ENCODE results near the gene ABCD2.
"Not testable (repeated sequence)": the region's sequence is repeated elsewhere in the genome, so short reads cannot be mapped to it uniquely, and the experiment has no call there.

ABCD2 gene

GRCh38 chr12:39613525-39613924 lies 6.1 kb downstream of the ABCD2 start:
- in situ Hi-C loops (cut with HindIII; ENCODE audit: low sequenced_read_pairs), result no loop called here

- in situ Hi-C loops (cut with HindIII; ENCODE audit: low sequenced_read_pairs), result no loop called here
These were observed 7.4 kb downstream of the ABCD2 start for GRCh38 chr12:39612250-39612649.

GRCh38 chr12:39611818-39612217 lies 7.8 kb downstream of the ABCD2 start:
- in situ Hi-C loops (cut with HindIII; ENCODE audit: low sequenced_read_pairs), result no loop called here

GRCh38 chr12:39610436-39611025 lies 9.1 kb downstream of the ABCD2 start:
- in situ Hi-C loops (cut with HindIII; ENCODE audit: low sequenced_read_pairs), result no loop called here

GRCh38 chr12:39606712-39607423 lies 12.7 kb downstream of the ABCD2 start:
- in situ Hi-C loops (cut with HindIII; ENCODE audit: low sequenced_read_pairs), result no loop called here

GRCh38 chr12:39605996-39606395 lies 13.6 kb downstream of the ABCD2 start:
- in situ Hi-C loops (cut with HindIII; ENCODE audit: low sequenced_read_pairs), result no loop called here

GRCh38 chr12:39605501-39605900 lies 14.1 kb downstream of the ABCD2 start:
- in situ Hi-C loops (cut with HindIII; ENCODE audit: low sequenced_read_pairs), result no loop called here

- in situ Hi-C loops (cut with HindIII; ENCODE audit: low sequenced_read_pairs), result no loop called here
These were observed 16.5 kb downstream of the ABCD2 start for GRCh38 chr12:39603065-39603464.

- in situ Hi-C loops (cut with HindIII; ENCODE audit: low sequenced_read_pairs), result not testable (repeated sequence)
These were observed 17.7 kb downstream of the ABCD2 start for GRCh38 chr12:39601951-39602350.

- in situ Hi-C loops (cut with HindIII; ENCODE audit: low sequenced_read_pairs), result no loop called here
These were observed 23.7 kb downstream of the ABCD2 start for GRCh38 chr12:39595928-39596327.

- in situ Hi-C loops (cut with HindIII; ENCODE audit: low sequenced_read_pairs), result no loop called here
These were observed 27.3 kb downstream of the ABCD2 start for GRCh38 chr12:39592295-39592694.

GRCh38 chr12:39588348-39588747 lies 31.3 kb downstream of the ABCD2 start:
- in situ Hi-C loops (cut with HindIII; ENCODE audit: low sequenced_read_pairs), result loop anchor here (5.0 kb wide), 1 partner anchor 51 kb away; no protein-coding TSS in a partner anchor

GRCh38 chr12:39587225-39587624 lies 32.4 kb downstream of the ABCD2 start:
- in situ Hi-C loops (cut with HindIII; ENCODE audit: low sequenced_read_pairs), result loop anchor here (5.0 kb wide), 1 partner anchor 50 kb away; no protein-coding TSS in a partner anchor

- in situ Hi-C loops (cut with HindIII; ENCODE audit: low sequenced_read_pairs), result loop anchor here (5.0 kb wide), 1 partner anchor 50 kb away; no protein-coding TSS in a partner anchor
These were observed 32.8 kb downstream of the ABCD2 start for GRCh38 chr12:39586816-39587215.

- in situ Hi-C loops (cut with HindIII; ENCODE audit: low sequenced_read_pairs), result no loop called here
These were observed 38.0 kb downstream of the ABCD2 start for GRCh38 chr12:39581592-39581991.

- in situ Hi-C loops (cut with HindIII; ENCODE audit: low sequenced_read_pairs), result no loop called here
These were observed 44.1 kb downstream of the ABCD2 start for GRCh38 chr12:39575498-39575875.

- in situ Hi-C loops (cut with HindIII; ENCODE audit: low sequenced_read_pairs), result loop anchor here (5.0 kb wide), 1 partner anchor 52 kb away; a partner anchor contains a TSS
These were observed 44.7 kb downstream of the ABCD2 start for GRCh38 chr12:39574785-39575497.

GRCh38 chr12:39574378-39574777 lies 45.2 kb downstream of the ABCD2 start:
- in situ Hi-C loops (cut with HindIII; ENCODE audit: low sequenced_read_pairs), result loop anchor here (5.0 kb wide), 1 partner anchor 53 kb away; a partner anchor contains a TSS

GRCh38 chr12:39573971-39574370 lies 45.6 kb downstream of the ABCD2 start:
- in situ Hi-C loops (cut with HindIII; ENCODE audit: low sequenced_read_pairs), result loop anchor here (5.0 kb wide), 1 partner anchor 53 kb away; a partner anchor contains a TSS

- in situ Hi-C loops (cut with HindIII; ENCODE audit: low sequenced_read_pairs), result loop anchor here (5.0 kb wide), 1 partner anchor 55 kb away; a partner anchor contains a TSS
These were observed 47.1 kb downstream of the ABCD2 start for GRCh38 chr12:39572551-39572950.

- in situ Hi-C loops (cut with HindIII; ENCODE audit: low sequenced_read_pairs), result loop anchor here (5.0 kb wide), 1 partner anchor 56 kb away; a partner anchor contains a TSS
These were observed 48.3 kb downstream of the ABCD2 start for GRCh38 chr12:39571351-39571750.
